Raji (cell line): ENCODE results near the gene STK39.

Source experiments
- POLR2A ChIP-seq: IDR thresholded peaks from 2 replicates; pipeline ENCODE4 v1.6.1; 2011; ENCODE audit warnings: low read depth, low read length, control low read depth; ENCODE audit not compliant: insufficient read depth

The STK39 gene

DNA sequence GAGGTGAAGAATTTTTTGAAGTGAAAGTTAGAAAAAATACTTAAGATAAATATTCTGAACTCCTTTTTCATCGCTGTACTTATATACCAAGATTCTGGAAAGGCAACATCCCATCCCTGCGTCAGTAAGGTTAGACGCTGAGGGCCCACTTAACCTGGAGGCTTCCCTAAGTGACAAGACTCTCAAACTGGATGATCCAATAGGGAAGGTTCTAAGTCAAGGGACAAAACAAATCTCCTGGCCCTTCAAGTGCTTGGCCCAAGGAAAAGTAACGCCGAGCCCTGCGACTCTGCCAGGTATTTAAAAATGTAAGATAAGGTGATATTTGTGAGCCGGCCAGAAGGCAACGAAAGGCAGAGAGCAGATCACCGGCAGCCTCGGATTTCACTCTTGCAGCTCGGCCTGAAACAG is 1.3 kb downstream of the STK39 start:
- TF ChIP-seq POLR2A, result no peak

DNA sequence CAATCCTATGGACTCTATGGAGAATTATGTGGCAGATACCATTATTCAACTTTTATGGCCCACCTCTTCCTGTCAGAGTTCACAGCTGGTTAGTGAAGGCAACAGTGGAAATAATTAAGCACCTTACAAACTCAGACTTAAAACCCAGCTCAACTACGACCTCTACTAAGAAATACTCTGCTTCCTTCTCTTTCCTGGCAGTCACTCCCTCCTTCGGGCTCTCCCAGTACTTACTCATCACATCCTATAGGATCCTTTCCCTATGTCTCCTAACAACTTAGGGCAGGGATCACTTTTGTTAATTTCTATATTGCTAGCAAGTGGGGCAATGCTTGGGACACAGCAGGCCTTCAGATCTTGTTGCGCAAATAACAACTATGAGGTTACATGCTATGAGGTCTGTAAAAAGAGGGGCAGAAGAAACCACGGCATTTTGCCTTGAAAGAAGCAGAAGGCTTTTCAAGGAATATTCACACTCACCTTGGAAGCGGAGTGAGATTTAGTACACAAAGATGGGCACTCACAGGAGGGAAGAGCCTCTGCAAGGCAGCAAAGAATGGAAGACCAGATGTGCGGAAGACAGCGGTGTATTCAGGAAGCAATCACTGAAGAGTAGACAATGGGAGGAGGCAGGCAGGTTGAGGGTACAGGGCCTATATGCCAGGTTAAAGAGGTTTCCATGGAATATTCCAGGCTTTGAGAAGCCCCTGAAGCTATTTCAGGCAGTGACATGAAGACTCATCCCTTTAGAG is 2.1 kb downstream of the STK39 start:
- TF ChIP-seq POLR2A, result no peak

DNA sequence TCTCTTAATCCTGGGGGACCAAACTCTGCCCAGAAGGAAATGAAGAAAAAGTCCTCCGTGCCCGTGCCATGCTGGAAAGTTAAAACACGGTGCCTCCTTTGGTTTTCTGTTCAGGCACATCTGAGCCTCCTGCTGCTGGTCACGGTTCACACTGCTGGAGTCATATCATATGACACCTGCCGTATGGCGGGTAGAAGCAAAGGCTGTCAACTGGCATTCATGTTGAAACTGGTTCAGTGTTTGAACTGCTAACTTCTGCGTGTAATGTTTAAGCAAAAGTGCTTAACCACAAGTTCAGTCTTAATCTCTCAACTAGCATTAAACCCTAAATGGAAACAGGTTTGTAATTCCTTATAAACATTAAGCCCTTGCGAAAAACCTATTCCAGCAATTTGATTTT is 3.1 kb downstream of the STK39 start:
- TF ChIP-seq POLR2A, result no peak

GRCh38 chr2:168243061-168243460 is 4.3 kb downstream of the STK39 start:
- TF ChIP-seq POLR2A, result no peak

GRCh38 chr2:168241746-168242145 is 5.6 kb downstream of the STK39 start:
- no peak for TF ChIP-seq POLR2A

DNA sequence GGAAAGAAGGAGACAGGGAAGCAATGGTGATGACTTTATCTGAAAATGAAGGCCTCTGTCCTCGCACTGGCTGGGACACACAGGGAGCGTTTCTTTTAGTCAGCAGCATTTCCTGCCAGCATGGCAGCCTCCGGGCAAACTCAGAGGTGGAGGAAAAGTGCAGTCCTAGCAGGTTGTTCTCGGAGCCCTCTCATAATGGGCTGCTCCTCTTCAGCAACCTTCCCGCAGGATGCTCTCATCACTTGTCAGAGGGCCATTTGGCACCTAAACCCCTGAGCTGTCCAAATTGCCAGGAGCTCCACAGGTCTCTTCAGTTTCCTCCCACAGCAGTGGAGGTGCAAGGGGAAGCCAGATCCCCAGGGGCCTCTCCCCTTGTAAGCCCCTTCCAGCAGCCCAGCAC is 6.2 kb downstream of the STK39 start:
- no peak for TF ChIP-seq POLR2A

DNA sequence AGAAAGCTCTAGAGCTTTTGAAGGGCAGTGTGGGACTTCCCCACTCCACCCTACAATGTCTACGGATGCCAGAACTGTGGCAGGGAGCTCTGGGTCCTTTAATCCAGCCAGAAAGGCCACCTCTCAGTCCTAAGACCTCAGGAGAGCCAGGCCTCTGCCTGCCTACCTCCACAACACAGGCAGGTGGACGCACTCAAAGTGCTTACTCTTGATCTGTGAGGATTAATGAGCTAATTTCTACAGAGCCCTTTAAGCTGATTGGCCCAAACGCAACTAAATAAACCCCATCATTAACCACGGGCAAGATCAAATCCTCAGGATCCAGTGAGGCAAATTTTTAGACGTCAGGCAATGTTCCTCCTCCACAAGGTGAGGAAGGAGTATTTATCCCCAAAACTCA is 8.1 kb downstream of the STK39 start:
- TF ChIP-seq POLR2A, result no peak

DNA sequence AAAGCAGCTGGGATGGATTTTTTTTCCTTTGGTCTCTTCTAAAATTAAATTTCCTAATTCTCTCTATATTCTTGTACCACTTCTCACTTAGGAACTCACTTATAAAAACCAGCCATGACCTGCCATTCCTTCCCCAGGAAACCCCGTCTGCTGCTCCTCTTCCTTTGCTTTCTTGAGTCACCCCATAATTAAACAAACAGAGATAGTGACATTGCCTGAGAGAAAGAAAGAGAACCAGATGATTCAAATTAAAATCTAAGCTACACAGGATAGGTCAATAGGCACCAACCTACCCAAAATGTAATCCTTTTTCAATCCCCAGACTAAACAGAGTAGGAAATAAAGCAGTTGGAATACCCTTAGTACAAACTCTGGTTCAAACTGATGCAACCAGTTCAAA is 9.7 kb downstream of the STK39 start:
- TF ChIP-seq POLR2A, result no peak

DNA sequence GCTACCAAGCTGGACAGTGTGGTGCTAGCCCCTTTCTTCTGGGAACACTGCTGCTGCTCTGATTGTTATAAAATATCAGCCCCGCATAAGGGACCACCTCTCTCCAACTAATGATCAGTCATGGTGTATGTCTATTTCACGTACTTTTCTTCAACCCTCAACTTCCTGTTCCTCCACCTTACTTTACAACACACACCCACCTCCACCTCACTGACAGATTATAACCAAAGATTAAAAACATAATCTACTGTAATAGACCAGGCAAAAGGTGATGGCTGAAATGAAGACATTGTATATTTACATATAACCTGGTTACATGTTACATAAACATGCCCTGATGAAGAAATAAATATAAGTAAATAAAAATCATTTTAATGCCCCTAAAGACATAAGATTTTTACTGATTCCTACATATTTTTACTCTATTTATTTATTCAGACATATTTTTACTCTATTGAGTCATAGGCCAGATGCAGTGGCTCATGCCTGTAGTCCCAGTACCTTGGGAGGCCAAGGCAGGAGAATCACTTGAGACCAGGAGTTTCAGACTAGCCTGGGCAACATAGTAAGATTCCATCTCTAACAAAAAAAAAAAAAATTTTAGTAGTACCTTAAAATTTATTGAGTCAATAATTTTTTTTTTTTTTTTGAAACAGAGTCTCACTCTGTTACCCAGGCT is 12.8 kb downstream of the STK39 start:
- no peak for TF ChIP-seq POLR2A

DNA sequence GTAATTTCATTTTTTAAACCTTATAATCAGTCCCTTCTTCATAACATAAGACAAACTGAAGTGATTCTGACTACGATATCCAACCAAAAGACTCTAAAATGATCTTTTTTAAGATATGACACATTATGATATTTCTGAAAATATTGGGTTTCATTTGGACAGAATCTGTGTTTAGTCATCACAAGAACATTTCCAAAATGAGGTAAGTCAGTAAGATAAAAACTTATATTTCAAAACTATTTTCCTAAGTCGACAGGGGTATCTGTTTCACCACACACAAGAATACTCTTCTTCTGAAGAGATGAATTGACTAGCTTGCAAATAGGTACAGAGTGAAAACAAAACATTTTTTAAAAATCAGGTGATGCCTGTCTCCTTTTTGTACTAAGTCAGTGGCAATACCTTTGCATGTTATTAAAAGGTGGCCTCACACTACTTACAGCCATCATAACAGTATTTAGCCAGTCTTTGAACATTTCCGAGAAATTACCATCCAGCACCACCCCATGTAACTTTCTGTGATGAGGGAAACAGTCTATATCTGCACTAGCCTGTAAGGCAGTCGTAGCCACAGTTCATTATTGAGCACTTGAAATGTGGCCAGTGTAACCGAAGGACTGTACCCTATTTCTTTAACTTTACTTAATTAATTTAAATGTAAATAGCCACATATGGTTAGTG is 13.5 kb downstream of the STK39 start:
- TF ChIP-seq POLR2A, result no peak

GRCh38 chr2:168233166-168233565 is 14.2 kb downstream of the STK39 start:
- no peak for TF ChIP-seq POLR2A

GRCh38 chr2:168231609-168232241 is 15.7 kb downstream of the STK39 start:
- TF ChIP-seq POLR2A, result no peak

DNA sequence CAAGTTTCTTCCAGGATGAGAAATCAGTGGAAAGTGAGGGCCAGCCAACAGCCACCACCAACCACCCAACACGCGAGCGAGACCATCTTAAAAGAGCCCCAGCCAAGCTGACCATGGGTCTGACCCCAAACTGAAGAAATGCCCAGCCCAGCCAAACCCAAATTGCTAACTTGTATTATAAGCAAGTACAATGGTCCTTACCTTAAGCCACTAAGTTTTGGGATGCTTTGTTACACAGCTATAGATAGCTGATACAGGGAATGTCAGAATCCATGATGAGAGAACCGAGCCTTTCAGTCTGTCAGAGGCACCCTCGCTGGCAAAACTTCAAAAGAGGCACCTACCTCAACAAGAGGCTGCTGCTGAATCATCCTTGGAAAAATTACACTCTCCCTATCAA is 17.0 kb downstream of the STK39 start:
- no peak for TF ChIP-seq POLR2A

- no peak for TF ChIP-seq POLR2A
These were observed 23.0 kb downstream of the STK39 start for GRCh38 chr2:168224346-168224745.

- no peak for TF ChIP-seq POLR2A
These were observed 25.3 kb downstream of the STK39 start for GRCh38 chr2:168222088-168222487.

- no peak for TF ChIP-seq POLR2A
These were observed 26.2 kb downstream of the STK39 start for GRCh38 chr2:168220965-168221819.
